Osteoblast (primary cell): ENCODE measurements around the gene DYNLT2B. TPM values are rescaled to one million over a fixed set of nuclear protein-coding genes. Genes with fewer than 3 reads are reported as not detected.
"Not testable (repeated sequence)": the region's sequence is repeated elsewhere in the genome, so short reads cannot be mapped to it uniquely, and the experiment has no call there.

Experiments used
- DNase-seq: peaks from one replicate; pipeline ENCODE4 v3.0.0; 2011; ENCODE audit warnings: low spot score, mixed read lengths; ENCODE audit not compliant: insufficient read length; ENCODE audit errors: missing footprints
- H2AFZ ChIP-seq: 2 replicates; pipeline ENCODE4 v1.6.0; 2011; ENCODE audit warnings: mild to moderate bottlenecking, low read length
- H3K27ac ChIP-seq: 2 replicates; pipeline ENCODE4 v1.5.1; 2011; ENCODE audit warnings: mild to moderate bottlenecking, low read depth, low read length, moderate library complexity
- H3K27me3 ChIP-seq: 2 replicates; pipeline ENCODE4 v1.6.0; 2012; ENCODE audit warnings: mild to moderate bottlenecking, control low read depth, inconsistent platforms, low read length, moderate library complexity; ENCODE audit not compliant: insufficient read depth
- H3K36me3 ChIP-seq: 2 replicates; pipeline ENCODE4 v1.5.1; 2011; ENCODE audit warnings: mild to moderate bottlenecking, low read length, control low read depth, moderate library complexity; ENCODE audit not compliant: insufficient read depth
- H3K4me1 ChIP-seq: 2 replicates; pipeline ENCODE4 v1.5.1; 2011; ENCODE audit warnings: mild to moderate bottlenecking, low read length, control low read depth, moderate library complexity; ENCODE audit not compliant: insufficient read depth
- H3K4me2 ChIP-seq: 2 replicates; pipeline ENCODE4 v1.6.0; 2011; ENCODE audit warnings: mild to moderate bottlenecking, low read length; ENCODE audit not compliant: insufficient read depth
- H3K4me3 ChIP-seq: fragments of 200-600 bp; sonication (generic); 3 replicates; pipeline ENCODE4 v1.5.1; 2012; ENCODE audit warnings: mild to moderate bottlenecking, low read length, inconsistent platforms; ENCODE audit not compliant: insufficient read depth
- H3K79me2 ChIP-seq: 2 replicates; pipeline ENCODE4 v1.6.0; 2012; ENCODE audit warnings: mild to moderate bottlenecking, low read length, control low read depth, inconsistent platforms; ENCODE audit not compliant: insufficient read depth
- H3K9me3 ChIP-seq: 2 replicates; pipeline ENCODE4 v1.5.1; 2011; ENCODE audit warnings: low read depth, low read length, control low read depth
- H4K20me1 ChIP-seq: 2 replicates; pipeline ENCODE4 v1.6.0; 2012; ENCODE audit warnings: mild to moderate bottlenecking, low read length, control low read depth; ENCODE audit not compliant: insufficient read depth
- total RNA-seq: library from RNA; depleted of rRNA; stranded (reverse); fragments of >200 nt; gene quantifications from 2 replicates; pipeline ENCODE4 v1.2.3, GENCODE V29; 2012
- TF ChIP-seq, protein P1 (sequence below): IDR thresholded peaks from 2 replicates; pipeline ENCODE4 v1.5.1; 2011; ENCODE audit warnings: mild to moderate bottlenecking, low read depth, low read length, moderate library complexity; ENCODE audit errors: extremely low read depth

Gene DYNLT2B
- total RNA-seq, 1 donor: 10.5 TPM

DNA sequence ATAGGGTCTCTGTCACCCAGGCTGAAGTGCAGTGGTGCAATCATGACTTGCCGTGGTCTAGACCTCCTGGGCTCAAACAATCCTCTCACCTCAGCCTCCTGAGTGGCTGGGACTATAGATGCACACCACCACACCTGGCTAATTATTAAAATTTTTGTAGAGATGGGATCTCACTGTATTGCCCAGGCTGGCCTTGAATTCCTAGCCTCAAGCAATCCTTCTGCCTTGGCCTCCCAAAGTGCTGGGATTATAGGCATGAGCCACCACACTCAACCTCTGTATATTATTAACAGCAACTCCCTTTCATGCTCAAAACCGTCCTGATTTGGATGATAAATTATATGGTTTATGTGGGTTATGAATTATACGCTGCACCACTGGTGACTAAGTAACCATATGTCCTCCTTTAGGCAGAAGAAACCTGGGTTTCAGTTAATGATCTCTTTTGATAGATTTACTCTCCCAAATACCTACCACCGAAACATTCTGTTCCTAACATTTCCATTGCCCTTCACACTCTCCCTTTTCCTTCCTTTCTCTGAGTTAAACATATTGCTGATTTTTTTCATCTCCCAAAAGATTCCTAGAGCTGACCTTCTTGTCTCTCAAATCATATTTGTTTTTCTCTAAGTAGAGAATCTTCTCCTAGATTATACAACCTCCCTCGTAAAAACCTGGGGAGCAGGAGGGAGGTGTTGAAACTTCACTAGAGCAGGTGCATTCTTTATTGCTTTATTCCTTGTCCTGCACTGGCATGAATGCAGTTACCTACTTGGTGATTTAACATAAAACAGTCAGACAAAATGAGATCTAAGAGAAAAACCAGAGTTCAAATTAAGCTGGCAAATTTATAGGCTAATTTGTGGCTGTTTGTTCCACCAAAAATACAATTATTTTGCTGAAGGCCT, 63.4 kb downstream of the DYNLT2B start:
- no peaks in the 10 kb centered on the region for H3K4me1 ChIP-seq
- peaks cover 33% of the 10 kb centered on the region for H3K79me2 ChIP-seq
- peaks cover 26% of the 10 kb centered on the region for H4K20me1 ChIP-seq
- DNase-seq: no peak
- H3K36me3 ChIP-seq: peaks cover 38% of the 10 kb centered on the region
- no peak overlapping the region for H3K27ac ChIP-seq
- TF ChIP-seq, protein P1, sequence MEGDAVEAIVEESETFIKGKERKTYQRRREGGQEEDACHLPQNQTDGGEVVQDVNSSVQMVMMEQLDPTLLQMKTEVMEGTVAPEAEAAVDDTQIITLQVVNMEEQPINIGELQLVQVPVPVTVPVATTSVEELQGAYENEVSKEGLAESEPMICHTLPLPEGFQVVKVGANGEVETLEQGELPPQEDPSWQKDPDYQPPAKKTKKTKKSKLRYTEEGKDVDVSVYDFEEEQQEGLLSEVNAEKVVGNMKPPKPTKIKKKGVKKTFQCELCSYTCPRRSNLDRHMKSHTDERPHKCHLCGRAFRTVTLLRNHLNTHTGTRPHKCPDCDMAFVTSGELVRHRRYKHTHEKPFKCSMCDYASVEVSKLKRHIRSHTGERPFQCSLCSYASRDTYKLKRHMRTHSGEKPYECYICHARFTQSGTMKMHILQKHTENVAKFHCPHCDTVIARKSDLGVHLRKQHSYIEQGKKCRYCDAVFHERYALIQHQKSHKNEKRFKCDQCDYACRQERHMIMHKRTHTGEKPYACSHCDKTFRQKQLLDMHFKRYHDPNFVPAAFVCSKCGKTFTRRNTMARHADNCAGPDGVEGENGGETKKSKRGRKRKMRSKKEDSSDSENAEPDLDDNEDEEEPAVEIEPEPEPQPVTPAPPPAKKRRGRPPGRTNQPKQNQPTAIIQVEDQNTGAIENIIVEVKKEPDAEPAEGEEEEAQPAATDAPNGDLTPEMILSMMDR: no peak
- H3K27me3 ChIP-seq: no peaks in the 10 kb centered on the region
- no peak overlapping the region for H2AFZ ChIP-seq
- H3K9me3 ChIP-seq: no peaks in the 10 kb centered on the region
- no peak overlapping the region for H3K4me3 ChIP-seq
- H3K4me2 ChIP-seq: no peak overlapping the region

DNA sequence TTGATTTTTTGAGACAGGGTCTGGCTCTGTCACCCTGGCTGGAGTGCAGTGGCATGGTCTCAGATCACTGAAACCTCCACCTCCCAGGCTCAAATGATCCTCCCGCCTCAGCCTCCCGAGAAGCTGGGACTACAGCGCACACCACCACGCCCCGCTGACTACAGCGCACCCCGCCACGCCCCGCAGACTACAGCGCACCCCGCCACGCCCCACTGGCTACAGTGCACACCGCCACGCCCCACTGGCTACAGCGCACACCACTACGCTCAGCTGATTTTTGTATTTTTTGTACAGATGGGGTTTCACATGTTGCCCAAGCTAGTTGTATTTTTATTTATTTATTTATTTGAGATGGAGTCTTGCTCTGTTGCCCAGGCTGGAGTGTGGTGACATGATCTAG, 66.1 kb downstream of the DYNLT2B start:
- TF ChIP-seq, protein P1: no peak
- Histone ChIP-seq H3K4me1 (peaks cover 7% of the 10 kb centered on the region), H3K36me3 (peaks cover 35% of the 10 kb centered on the region), H3K4me2 (no peak overlapping the region), H3K4me3 (no peak overlapping the region), H3K79me2 (peaks cover 30% of the 10 kb centered on the region), H3K9me3 (no peaks in the 10 kb centered on the region), H3K27ac (no peak overlapping the region), H3K27me3 (no peaks in the 10 kb centered on the region), H4K20me1 (peaks cover 20% of the 10 kb centered on the region), H2AFZ (no peak overlapping the region)
- no peak for DNase-seq

DNA sequence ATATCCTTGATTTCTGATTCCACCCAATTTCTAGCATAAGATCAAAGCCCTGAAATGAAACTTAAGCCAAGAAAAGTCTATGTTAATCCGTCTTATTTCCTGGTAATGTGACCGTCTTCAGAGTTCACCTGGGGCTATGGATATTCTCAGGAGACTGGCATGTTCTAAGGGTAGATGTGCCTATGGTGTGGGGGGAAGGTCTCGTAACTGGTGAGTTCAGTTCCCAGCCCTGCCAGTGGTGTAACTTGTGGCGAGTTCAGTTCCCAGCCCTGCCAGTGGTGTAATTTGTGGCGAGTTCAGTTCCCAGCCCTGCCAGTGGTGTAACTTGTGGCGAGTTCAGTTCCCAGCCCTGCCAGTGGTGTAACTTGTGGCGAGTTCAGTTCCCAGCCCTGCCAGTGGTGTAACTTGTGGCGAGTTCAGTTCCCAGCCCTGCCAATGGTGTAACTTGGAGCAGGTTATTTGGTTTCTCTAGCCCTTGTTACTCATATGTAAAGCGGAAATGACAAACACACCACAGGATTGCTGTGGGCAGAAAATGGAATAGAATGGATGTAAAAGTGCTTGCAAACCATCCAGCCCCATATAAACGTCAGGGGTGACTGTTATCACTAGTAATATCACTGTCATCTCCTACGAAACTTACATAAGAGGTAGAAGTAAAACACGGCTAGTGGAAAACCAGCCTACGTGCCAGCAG, 71.3 kb downstream of the DYNLT2B start:
- no peak overlapping the region for H3K4me2 ChIP-seq
- H3K4me3 ChIP-seq: no peak overlapping the region

DNA sequence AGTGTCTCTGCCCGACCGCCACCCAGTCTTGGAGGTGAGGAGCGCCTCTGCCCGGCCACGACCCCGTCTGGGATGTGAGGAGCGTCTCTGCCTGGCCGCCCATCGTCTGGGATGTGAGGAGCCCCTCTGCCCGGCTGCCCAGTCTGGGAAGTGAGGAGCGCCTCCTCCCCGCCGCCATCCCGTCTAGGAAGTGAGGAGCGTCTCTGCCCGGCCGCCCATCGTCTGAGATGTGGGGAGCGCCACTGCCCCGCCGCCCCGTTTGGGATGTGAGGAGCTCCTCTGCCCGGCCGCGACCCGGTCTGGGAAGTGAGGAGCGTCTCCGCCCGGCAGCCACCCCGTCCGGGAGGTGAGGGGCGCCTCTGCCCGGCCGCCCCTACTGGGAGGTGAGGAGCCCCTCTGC, 73.9 kb downstream of the DYNLT2B start:
- not testable (repeated sequence) for DNase-seq, H3K9me3 ChIP-seq, H3K27me3 ChIP-seq

More for the DNA sequence above, 71.3 kb downstream of the DYNLT2B start:
- no peak overlapping the region for H2AFZ ChIP-seq
- peak overlapping the region; percentile 54 for H3K27ac ChIP-seq
- TF ChIP-seq, protein P1: no peak
- H4K20me1 ChIP-seq: peaks cover 8% of the 10 kb centered on the region
- H3K27me3 ChIP-seq: no peaks in the 10 kb centered on the region
- H3K9me3 ChIP-seq: no peaks in the 10 kb centered on the region
- peaks cover 31% of the 10 kb centered on the region for H3K36me3 ChIP-seq
- peaks cover 28% of the 10 kb centered on the region for H3K79me2 ChIP-seq
- DNase-seq: peak; percentile 97
- peaks cover 7% of the 10 kb centered on the region for H3K4me1 ChIP-seq

More for the DNA sequence above, 73.9 kb downstream of the DYNLT2B start:
- not testable (repeated sequence) for H3K4me2 ChIP-seq, H3K4me3 ChIP-seq, H4K20me1 ChIP-seq, H2AFZ ChIP-seq, H3K27ac ChIP-seq, H3K4me1 ChIP-seq
- Histone ChIP-seq H3K79me2 (peaks cover 12% of the 10 kb centered on the region), H3K36me3 (peaks cover 44% of the 10 kb centered on the region)
